HG02588 (cell line): Measurements from ENCODE around the gene TLX1.
"Not testable (repeated sequence)": the region's sequence is repeated elsewhere in the genome, so short reads cannot be mapped to it uniquely, and the experiment has no call there.

Source experiments
- ATAC-seq: cut with Tn5 transposase; IDR thresholded peaks from one replicate; pipeline ENCODE4 v1.9.1; 2021; ENCODE audit warnings: mild to moderate bottlenecking, moderate library complexity; ENCODE audit not compliant: unreplicated experiment

The TLX1 gene

GRCh38 chr10:101146392-101147251 is 15.5 kb downstream of the TLX1 start:
- ATAC-seq, result no peak

GRCh38 chr10:101151395-101151794 is 20.3 kb downstream of the TLX1 start:
- no peak for ATAC-seq

- no peak for ATAC-seq
These were observed 21.2 kb downstream of the TLX1 start for GRCh38 chr10:101152316-101152715.

GRCh38 chr10:101154506-101154905 is 23.4 kb downstream of the TLX1 start:
- ATAC-seq, result not testable (repeated sequence)

GRCh38 chr10:101155896-101156295 is 24.8 kb downstream of the TLX1 start:
- ATAC-seq, result no peak

GRCh38 chr10:101157756-101158458 is 26.8 kb downstream of the TLX1 start:
- no peak for ATAC-seq

GRCh38 chr10:101158459-101159058 is 27.5 kb downstream of the TLX1 start:
- no peak for ATAC-seq

- no peak for ATAC-seq
These were observed 30.6 kb downstream of the TLX1 start for GRCh38 chr10:101161494-101162299.

- no peak for ATAC-seq
These were observed 31.6 kb downstream of the TLX1 start for GRCh38 chr10:101162677-101163076.

- no peak for ATAC-seq
These were observed 32.9 kb downstream of the TLX1 start for GRCh38 chr10:101164020-101164419.

- ATAC-seq, result no peak
These were observed 34.6 kb downstream of the TLX1 start for GRCh38 chr10:101165736-101166135.

GRCh38 chr10:101166430-101166829 is 35.3 kb downstream of the TLX1 start:
- no peak for ATAC-seq

- ATAC-seq, result no peak
These were observed 41.6 kb downstream of the TLX1 start for GRCh38 chr10:101172741-101173140.

- ATAC-seq, result no peak
These were observed 43.2 kb downstream of the TLX1 start for GRCh38 chr10:101174319-101174718.

GRCh38 chr10:101176577-101176976 is 45.5 kb downstream of the TLX1 start:
- ATAC-seq, result no peak

- no peak for ATAC-seq
These were observed 51.8 kb downstream of the TLX1 start for GRCh38 chr10:101182936-101183335.

- ATAC-seq, result no peak
These were observed 52.5 kb downstream of the TLX1 start for GRCh38 chr10:101183458-101184183.
